Body of pancreas (tissue), 4 donors: ENCODE measurements around the gene CDHR3. TPM values are rescaled to one million over a fixed set of nuclear protein-coding genes. Genes with fewer than 3 reads are reported as not detected.
"Not testable (repeated sequence)": the region's sequence is repeated elsewhere in the genome, so short reads cannot be mapped to it uniquely, and the experiment has no call there.

Experiments
- ATAC-seq: fragments of 150-250 bp; one replicate; pipeline ENCODE4 v1.9.1; 2016
- DNase-seq, 4 donors: peaks; one replicate each; pipeline ENCODE4 v3.0.0-alpha.2; 2019
- H3K27ac ChIP-seq, 4 donors: fragments of 200-600 bp; sonication (generic); 1 replicate in 3 of 4; 2 replicates in 1 of 4; pipeline versions ENCODE4 v1.5.1 to v1.6.1; 2016 to 2019; ENCODE audit warnings: mild to moderate bottlenecking in 1 of 4, mixed read lengths in 1 of 4, moderate library complexity in 1 of 4
- H3K27me3 ChIP-seq, 2 donors: fragments of 200-600 bp; sonication (generic); one replicate each; pipeline ENCODE4 v1.6.0; 2016; ENCODE audit warnings: mild to moderate bottlenecking in 1 of 2
- H3K36me3 ChIP-seq, 2 donors: fragments of 200-600 bp; sonication (generic); replicated peaks in 1 of 2; 2 replicates each; pipeline ENCODE4 v1.5.1; 2016; ENCODE audit warnings: low read depth in 2 of 2; ENCODE audit not compliant: insufficient read depth in 1 of 2
- H3K4me1 ChIP-seq: fragments of 200-600 bp; sonication (generic); one replicate; pipeline ENCODE4 v1.6.0; 2016
- H3K4me3 ChIP-seq, 2 donors: fragments of 200-600 bp; sonication (generic); 1 replicate in 1 of 2; 2 replicates in 1 of 2; pipeline ENCODE4 v1.5.1; 2016 to 2019
- H3K9me3 ChIP-seq, 3 donors: fragments of 200-600 bp; sonication (generic); 1 replicate in 2 of 3; 2 replicates in 1 of 3; pipeline ENCODE4 v1.5.1; 2016
- POLR2A ChIP-seq, 3 donors: fragments of 450-650 bp; IDR thresholded peaks; one replicate each; pipeline ENCODE4 v1.6.1; 2016; ENCODE audit warnings: antibody characterized with exemption in 3 of 3, mild to moderate bottlenecking in 2 of 3
- WGBS, 2 donors: methylation state at CpG; one replicate each; pipeline ENCODE4 v1.1.5; 2017; 5-methylcytosine and 5-hydroxymethylcytosine counted together
- intact Hi-C: fragments of 100-400 bp; cut with DNase I; formaldehyde crosslinking; loops from one replicate; pipeline ENCODE4 v1.15.1; 2023
- total RNA-seq, 2 donors: library from RNA; depleted of rRNA; stranded (reverse); fragments of >200 nt; gene quantifications; one replicate each; pipeline ENCODE4 v1.1.0, GENCODE V29; 2016
- TF ChIP-seq, protein P1 (sequence below), 7 experiments: fragments of 450-650 bp in 4 of 7; fragments of 200-600 bp in 3 of 7; sonication (generic) in 3 of 7; IDR thresholded peaks; one replicate each; pipeline ENCODE4 v1.5.1; 2016 to 2019; ENCODE audit warnings: antibody characterized with exemption in 7 of 7

CDHR3 gene
- total RNA-seq, 2 donors from 2014 or later: 1.6 to 14.8 TPM

DNA sequence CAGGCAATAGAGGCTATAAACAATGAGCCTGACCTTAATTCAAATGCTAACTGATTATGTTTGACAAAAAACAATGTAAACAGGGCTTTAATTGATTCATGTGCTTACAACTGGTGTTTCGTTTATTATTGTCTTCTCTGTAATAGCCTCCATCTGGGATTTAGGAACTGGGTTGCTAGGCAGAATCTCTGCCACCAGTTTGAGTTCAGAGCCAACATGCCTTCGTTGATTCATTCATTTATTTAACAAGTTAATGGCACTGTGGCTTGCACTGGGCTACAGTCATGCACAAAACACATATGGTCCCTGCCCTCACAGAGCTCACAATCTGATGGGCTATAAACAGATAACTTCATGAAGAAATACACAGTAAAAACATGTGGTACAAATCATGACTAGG, 19.6 kb upstream of the CDHR3 start:
- Histone ChIP-seq H3K9me3 (no peaks in the 10 kb centered on the region), H3K27me3 (no peaks in the 10 kb centered on the region), H3K4me3 (no peak overlapping the region), H3K4me1 (no peaks in the 10 kb centered on the region), H3K27ac (no peak overlapping the region), H3K36me3 (no peaks in the 10 kb centered on the region)
- DNase-seq (no peak), ATAC-seq (no peak)
- TF ChIP-seq POLR2A (IDR thresholded peaks at IDR 0.05): no peak
- TF ChIP-seq, protein P1, sequence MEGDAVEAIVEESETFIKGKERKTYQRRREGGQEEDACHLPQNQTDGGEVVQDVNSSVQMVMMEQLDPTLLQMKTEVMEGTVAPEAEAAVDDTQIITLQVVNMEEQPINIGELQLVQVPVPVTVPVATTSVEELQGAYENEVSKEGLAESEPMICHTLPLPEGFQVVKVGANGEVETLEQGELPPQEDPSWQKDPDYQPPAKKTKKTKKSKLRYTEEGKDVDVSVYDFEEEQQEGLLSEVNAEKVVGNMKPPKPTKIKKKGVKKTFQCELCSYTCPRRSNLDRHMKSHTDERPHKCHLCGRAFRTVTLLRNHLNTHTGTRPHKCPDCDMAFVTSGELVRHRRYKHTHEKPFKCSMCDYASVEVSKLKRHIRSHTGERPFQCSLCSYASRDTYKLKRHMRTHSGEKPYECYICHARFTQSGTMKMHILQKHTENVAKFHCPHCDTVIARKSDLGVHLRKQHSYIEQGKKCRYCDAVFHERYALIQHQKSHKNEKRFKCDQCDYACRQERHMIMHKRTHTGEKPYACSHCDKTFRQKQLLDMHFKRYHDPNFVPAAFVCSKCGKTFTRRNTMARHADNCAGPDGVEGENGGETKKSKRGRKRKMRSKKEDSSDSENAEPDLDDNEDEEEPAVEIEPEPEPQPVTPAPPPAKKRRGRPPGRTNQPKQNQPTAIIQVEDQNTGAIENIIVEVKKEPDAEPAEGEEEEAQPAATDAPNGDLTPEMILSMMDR (IDR thresholded peaks at IDR 0.05): no peak
- intact Hi-C loops: no loop called here
- WGBS, 2 donors: 74 to 79% methylated on average over 2 of the region's 2 CpGs

DNA sequence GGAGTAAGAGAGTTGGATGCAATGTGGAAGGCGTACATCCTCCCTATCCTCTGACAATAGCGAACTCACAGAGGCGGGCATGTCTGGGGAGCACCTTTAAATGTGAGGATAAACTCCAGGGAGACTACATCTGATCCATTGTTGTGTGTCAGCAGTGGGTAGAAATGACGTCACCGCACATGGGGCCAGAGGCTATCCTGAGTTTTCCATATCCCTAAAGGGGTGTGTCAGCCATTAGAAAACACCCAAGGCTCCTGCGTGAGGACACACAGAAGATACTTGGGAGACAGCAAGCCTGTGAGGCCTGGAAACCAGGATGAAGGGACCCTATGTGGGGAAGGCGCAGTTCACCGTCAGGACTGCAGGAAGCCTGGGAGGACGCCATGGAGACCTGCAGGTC, 17.2 kb upstream of the CDHR3 start:
- 81 to 90% methylated on average over 8 to 9 of the region's 9 CpGs for WGBS, 2 donors
- Histone ChIP-seq H3K4me1 (no peaks in the 10 kb centered on the region), H3K27ac (no peak overlapping the region), H3K9me3 (no peaks in the 10 kb centered on the region), H3K27me3 (no peaks in the 10 kb centered on the region), H3K4me3 (no peak overlapping the region), H3K36me3 (no peaks in the 10 kb centered on the region)
- DNase-seq (no peak), ATAC-seq (no peak)
- TF ChIP-seq, protein P1 (IDR thresholded peaks at IDR 0.05): no peak
- TF ChIP-seq POLR2A (IDR thresholded peaks at IDR 0.05): no peak
- intact Hi-C loops: no loop called here

DNA sequence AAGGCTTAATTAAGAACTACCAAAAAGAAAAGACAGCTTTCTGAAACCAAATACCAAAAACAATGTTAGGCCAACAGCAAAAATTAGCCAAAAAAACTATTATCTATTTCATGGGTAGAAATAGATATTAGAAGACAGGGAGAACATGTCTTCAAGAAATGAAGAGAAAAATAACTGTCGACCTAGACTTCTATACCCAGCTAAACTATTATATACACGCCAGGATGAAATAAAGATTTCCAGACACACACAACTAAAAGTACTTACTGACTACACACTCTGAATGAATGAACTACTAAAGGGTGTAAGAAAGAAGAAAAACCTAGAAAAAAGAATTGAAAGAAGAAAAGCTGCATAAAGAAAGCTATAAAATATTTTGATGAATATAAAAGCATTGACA, 11.5 kb upstream of the CDHR3 start:
- whole genome bisulfite sequencing, 2 donors: 91 to 99% methylated on average over 2 of the region's 2 CpGs
- intact Hi-C loops: no loop called here
- no peak for TF ChIP-seq POLR2A (IDR thresholded peaks at IDR 0.05)
- TF ChIP-seq, protein P1 (IDR thresholded peaks at IDR 0.05): no peak

DNA sequence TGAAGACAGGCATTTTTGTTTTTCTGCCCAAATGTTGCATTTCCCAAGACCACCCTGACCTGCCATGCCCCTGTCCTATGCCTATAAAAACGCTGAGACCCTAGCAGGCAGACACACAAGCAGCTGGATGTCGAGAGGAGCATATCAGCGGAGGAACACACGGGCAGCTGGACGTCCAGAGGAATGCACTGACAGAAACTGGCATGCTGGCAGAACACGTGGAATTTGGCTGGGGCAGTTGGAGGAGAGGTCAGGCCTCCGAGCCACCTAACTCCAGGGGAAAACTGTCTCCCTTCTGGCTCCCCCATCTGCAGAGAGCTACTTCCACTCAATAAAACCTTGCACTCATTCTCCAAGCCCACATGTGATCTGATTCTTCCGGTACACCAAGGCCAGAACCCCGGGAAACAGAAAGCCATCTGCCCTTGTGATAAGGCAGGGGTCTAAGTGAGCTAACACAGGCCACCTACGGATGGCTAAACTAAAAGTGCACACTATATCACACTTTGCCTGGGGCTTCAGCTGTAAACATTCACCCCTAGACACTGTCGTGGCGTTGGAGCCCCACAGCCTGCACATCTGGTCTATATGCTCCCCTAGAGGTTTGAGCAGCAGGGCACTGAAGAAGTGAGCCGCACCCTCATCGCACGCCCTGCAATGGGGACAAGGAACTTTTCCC, 10.0 kb upstream of the CDHR3 start:
- Histone ChIP-seq H3K4me3 (no peak overlapping the region), H3K27me3 (no peaks in the 10 kb centered on the region), H3K9me3 (no peaks in the 10 kb centered on the region), H3K27ac (no peak overlapping the region), H3K36me3 (no peaks in the 10 kb centered on the region), H3K4me1 (no peaks in the 10 kb centered on the region)
- no peak for ATAC-seq
- no peak for TF ChIP-seq POLR2A (IDR thresholded peaks at IDR 0.05)
- TF ChIP-seq, protein P1 (IDR thresholded peaks at IDR 0.05): no peak
- no peak for DNase-seq
- 61 to 75% methylated on average over 15 of the region's 15 CpGs for WGBS, 2 donors
- intact Hi-C loops: no loop called here

More for the DNA sequence above, 11.5 kb upstream of the CDHR3 start:
- Histone ChIP-seq H3K4me3 (no peak overlapping the region), H3K27ac (no peak overlapping the region), H3K4me1 (no peaks in the 10 kb centered on the region), H3K36me3 (no peaks in the 10 kb centered on the region), H3K27me3 (no peaks in the 10 kb centered on the region), H3K9me3 (no peaks in the 10 kb centered on the region)
- DNase-seq (no peak), ATAC-seq (no peak)

DNA sequence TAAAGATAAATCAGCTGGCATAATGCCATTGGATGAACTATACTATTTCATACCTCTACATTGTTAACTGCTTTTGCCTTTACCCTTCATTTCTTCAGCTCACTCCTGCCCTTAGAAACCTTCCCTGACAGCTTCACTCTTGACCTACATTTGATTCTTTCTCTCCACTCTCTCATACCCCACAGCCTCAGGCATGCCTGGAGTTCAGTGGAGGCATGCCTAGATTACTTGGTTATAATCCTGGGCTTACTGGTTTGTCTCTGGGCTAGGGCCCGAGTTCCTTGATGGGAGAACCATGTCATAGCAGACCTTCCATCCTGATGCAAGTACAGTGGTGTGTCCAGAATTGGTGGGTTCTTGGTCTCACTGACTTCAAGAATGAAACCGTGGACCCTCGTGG, 8.4 kb upstream of the CDHR3 start:
- Histone ChIP-seq H3K4me1 (no peaks in the 10 kb centered on the region), H3K27ac (no peak overlapping the region), H3K27me3 (no peaks in the 10 kb centered on the region), H3K36me3 (no peaks in the 10 kb centered on the region), H3K4me3 (no peak overlapping the region), H3K9me3 (no peaks in the 10 kb centered on the region)
- TF ChIP-seq, protein P1 (IDR thresholded peaks at IDR 0.05): no peak
- no peak for TF ChIP-seq POLR2A (IDR thresholded peaks at IDR 0.05)
- 82 to 87% methylated on average over 3 of the region's 3 CpGs for WGBS, 2 donors
- ATAC-seq (no peak), DNase-seq (no peak)
- intact Hi-C loops: no loop called here

DNA sequence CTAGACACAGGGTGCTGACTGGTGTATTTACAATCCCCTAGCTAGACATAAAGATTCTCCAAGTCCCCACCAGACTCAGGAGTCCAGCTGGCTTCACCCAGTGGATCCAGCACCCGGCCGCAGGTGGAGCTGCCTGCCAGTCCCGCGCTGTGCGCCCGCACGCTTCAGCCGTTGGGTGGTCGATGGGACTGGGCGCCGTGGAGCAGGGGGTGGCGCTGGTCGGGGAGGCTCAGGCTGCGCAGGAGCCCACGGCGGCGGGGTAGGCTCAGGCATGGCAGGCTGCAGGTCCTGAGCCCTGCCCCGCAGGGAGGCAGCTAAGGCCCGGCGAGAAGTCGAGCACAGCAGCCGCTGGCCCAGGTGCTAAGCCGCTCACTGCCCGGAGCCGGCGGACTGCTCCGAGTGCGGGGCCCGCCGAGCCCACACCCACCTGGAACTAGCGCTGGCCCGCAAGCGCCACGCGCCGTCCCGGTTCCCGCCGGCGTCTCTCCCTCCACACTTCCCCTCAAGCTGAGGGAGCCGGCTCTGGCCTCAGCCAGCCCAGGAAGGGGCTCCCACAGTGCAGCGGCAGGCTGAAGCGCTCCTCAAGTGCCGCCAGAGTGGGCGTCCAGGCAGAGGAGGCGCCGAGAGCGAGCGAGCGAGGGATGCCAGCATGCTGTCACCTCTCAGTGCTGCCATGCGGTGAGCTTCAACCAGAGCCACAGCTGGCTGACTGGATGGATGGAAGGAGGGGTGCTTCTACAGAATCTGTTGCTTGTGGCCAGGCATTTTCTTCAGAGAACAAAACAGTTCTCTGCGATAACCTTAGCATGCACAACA, 7.2 kb upstream of the CDHR3 start:
- ATAC-seq, H3K27ac ChIP-seq, H3K4me1 ChIP-seq, H3K4me3 ChIP-seq, H3K9me3 ChIP-seq, H3K27me3 ChIP-seq, intact Hi-C loops, H3K36me3 ChIP-seq, DNase-seq: not testable (repeated sequence)
- WGBS, 2 donors: 88 to 94% methylated on average over 43 to 52 of the region's 52 CpGs
